ENCODE data around the gene TRMT61B. TPM values are rescaled to one million over a fixed set of nuclear protein-coding genes. Genes with fewer than 3 reads are reported as not detected.

The TRMT61B gene
- total and polyA plus RNA-seq, 4 donors = 9.6 to 30.7 (median 15.8) TPM

DNA sequence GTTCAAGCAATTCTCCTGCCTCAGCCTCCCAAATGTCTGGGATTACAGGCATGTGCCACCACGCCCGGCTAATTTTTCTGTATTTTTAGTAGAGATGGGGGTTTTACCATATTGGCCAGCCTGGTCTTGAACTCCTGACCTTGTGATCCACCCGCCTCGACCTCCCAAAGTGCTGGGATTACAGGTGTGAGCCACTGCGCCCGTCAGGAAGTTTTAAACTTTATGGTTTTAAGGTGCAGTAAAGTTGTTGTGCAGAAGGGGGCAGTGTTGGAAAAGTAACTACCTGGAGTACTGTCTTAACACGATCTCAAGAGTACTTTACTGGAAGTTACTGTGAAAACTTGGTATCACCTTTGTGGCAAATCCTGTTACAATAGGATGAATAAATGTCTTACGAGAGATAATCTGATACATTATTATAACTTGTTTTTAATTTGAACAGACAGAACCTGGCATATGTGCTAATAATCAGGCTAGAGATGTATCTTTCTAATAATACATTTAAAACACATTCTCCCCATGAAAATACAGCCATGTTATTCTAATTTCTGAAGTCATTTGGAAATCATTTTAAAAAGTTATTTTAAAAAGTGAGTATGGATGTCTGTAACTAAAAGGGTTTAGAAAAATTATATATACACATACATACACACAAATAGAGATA is 48.7 kb downstream of the TRMT61B start:
- no peak overlapping the region for H3K4me3 ChIP-seq
- no peaks in the 10 kb centered on the region for H3K9me3 ChIP-seq (ENCODE audit: control insufficient read depth in 4 of 4, insufficient read depth in 3 of 4, low read length in 3 of 4)
- peak; percentile 67 for TF ChIP-seq CTCF (IDR thresholded peaks at IDR 0.05; ENCODE audit: control extremely low read depth, extremely low read depth)
- ATAC-seq (ENCODE audit: insufficient read depth, low FRiP score) = peak; percentile 66
- no peak overlapping the region for H3K27ac ChIP-seq (ENCODE audit: low read depth in 1 of 2, low read length in 1 of 2)
- H3K36me3 ChIP-seq (ENCODE audit: control insufficient read depth in 4 of 4, insufficient read depth in 4 of 4, low read length in 4 of 4) = no peaks in the 10 kb centered on the region
- no peaks in the 10 kb centered on the region for H3K4me1 ChIP-seq (ENCODE audit: control insufficient read depth in 5 of 5, insufficient read depth in 5 of 5, low read length in 5 of 5)
- no peak overlapping the region for H3K9ac ChIP-seq (ENCODE audit: insufficient read depth in 1 of 2, low read length in 2 of 2)
- H3K27me3 ChIP-seq (ENCODE audit: control insufficient read depth in 3 of 3, insufficient read depth in 3 of 3, low read length in 2 of 3) = no peaks in the 10 kb centered on the region
- 3 to 6% methylated on average over 8 of the region's 8 CpGs for WGBS, 2 donors
- DNase-seq = peak; percentile 20 to 73 (median 44)

DNA sequence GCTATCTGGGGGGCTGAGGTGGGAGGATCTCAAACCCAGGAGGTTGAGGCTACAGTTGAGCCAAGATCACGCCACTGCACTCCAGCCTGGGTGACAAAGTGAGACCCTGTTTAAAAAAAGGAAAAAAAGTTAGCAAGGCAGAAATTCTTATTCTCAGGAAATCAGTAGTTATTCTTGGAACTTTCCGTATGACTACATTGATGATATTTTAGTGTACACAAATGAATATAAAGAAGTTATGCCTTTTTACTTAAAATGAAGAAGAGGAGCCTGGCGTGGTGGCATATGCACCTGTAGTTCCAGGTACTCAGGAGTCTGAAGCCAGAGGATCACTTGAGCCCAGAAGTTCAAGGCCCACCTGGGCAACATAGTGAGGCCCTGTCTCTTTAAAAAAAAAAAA is 52.1 kb downstream of the TRMT61B start:
- no peaks in the 10 kb centered on the region for H3K4me1 ChIP-seq (ENCODE audit: control insufficient read depth in 5 of 5, insufficient read depth in 5 of 5, low read length in 5 of 5)
- H3K9me3 ChIP-seq (ENCODE audit: control insufficient read depth in 4 of 4, insufficient read depth in 3 of 4, low read length in 3 of 4) = no peaks in the 10 kb centered on the region
- H3K36me3 ChIP-seq (ENCODE audit: control insufficient read depth in 4 of 4, insufficient read depth in 4 of 4, low read length in 4 of 4) = no peaks in the 10 kb centered on the region
- TF ChIP-seq CTCF (IDR thresholded peaks at IDR 0.05; ENCODE audit: control extremely low read depth, extremely low read depth) = no peak
- no peak overlapping the region for H3K9ac ChIP-seq (ENCODE audit: insufficient read depth in 1 of 2, low read length in 2 of 2)
- ATAC-seq (ENCODE audit: insufficient read depth, low FRiP score) = no peak
- H3K27me3 ChIP-seq (ENCODE audit: control insufficient read depth in 3 of 3, insufficient read depth in 3 of 3, low read length in 2 of 3) = no peaks in the 10 kb centered on the region
- no peak for DNase-seq
- no peak overlapping the region for H3K4me3 ChIP-seq
- 88 to 93% methylated on average over 3 of the region's 3 CpGs for WGBS, 2 donors
- no peak overlapping the region for H3K27ac ChIP-seq (ENCODE audit: low read depth in 1 of 2, low read length in 1 of 2)

DNA sequence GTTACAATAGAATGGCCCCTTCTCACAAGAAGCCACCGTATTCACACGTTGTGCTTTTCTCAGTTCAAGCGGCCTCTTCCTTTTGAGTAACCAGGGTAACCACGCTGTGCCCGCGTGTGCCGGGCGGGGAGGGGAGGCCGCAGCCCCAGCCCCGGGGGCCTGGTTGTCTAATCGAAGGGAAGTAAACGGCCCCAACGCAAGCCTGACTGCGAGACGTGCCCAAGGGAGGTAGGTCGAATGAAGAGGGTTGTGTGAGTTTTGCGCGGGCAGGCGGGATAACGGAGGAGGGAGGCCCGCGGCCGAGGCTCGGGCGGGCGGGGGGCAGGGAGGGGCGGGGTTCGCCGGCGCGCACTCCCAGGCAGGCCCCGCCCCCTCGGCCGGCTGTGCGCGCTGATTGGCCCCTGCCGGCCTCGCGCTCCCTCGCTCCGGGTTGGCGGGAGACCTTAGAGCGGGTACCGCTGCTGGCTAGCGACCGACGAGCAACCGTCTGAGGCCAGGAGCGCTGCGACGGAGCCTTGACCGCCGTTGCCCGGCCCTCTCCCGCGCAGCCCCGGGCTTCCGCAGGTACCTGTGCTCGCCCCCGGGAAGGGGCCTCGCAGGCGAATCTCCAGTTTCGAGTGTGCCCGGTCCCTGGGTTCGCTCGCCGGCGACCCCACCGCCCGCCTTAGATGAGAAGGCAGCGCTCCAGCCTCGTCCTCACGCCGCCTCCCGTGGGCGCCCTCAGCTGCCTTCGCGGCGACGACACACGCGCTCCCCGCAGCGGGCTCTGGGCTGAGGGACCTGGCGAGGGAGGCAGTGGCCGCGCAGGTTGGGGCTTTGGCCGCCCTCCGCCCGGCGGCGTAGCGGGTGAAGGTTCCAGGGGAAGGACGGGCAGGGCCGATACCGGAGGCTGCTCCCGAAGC is 59.5 kb downstream of the TRMT61B start, which contains the start of gene SPDYA:
TSS of gene SPDYA (plus strand) at position 451 of the 902 bp plus-strand sequence. CDS start 5,181 bp downstream, outside the sequence.
- H3K36me3 ChIP-seq (ENCODE audit: control insufficient read depth in 4 of 4, insufficient read depth in 4 of 4, low read length in 4 of 4) = peaks cover 0 to 7% (median 4%) of the 10 kb centered on the region in 4 donors
- peak within 1 kb of the TSS; percentile 32 for H3K4me3 ChIP-seq
- TF ChIP-seq CTCF (IDR thresholded peaks at IDR 0.05; ENCODE audit: control extremely low read depth, extremely low read depth) = no peak
- DNase-seq = peak; percentile 63 to 72 (median 71)
- WGBS, 2 donors = 3 to 5% methylated on average over 76 to 95 of the region's 97 CpGs
- H3K9ac ChIP-seq (ENCODE audit: insufficient read depth in 1 of 2, low read length in 2 of 2) = no peak within 1 kb of the TSS
- peak; percentile 92 for ATAC-seq (ENCODE audit: insufficient read depth, low FRiP score)
- H3K27me3 ChIP-seq (ENCODE audit: control insufficient read depth in 3 of 3, insufficient read depth in 3 of 3, low read length in 2 of 3) = peaks cover 0 to 5% (median 0%) of the 10 kb centered on the region in 3 donors
- peaks cover 0 to 5% (median 4%) of the 10 kb centered on the region in 5 donors for H3K4me1 ChIP-seq (ENCODE audit: control insufficient read depth in 5 of 5, insufficient read depth in 5 of 5, low read length in 5 of 5)
- no peaks in the 10 kb centered on the region for H3K9me3 ChIP-seq (ENCODE audit: control insufficient read depth in 4 of 4, insufficient read depth in 3 of 4, low read length in 3 of 4)
- H3K27ac ChIP-seq (ENCODE audit: low read depth in 1 of 2, low read length in 1 of 2) = no peak within 1 kb of the TSS

All from lung (tissue), 12 donors.